HG03439 (cell line): ENCODE data around the gene COL6A1.
"Not testable (repeated sequence)": the region's sequence is repeated elsewhere in the genome, so short reads cannot be mapped to it uniquely, and the experiment has no call there.

ENCODE experiments used
- ATAC-seq: cut with Tn5 transposase; IDR thresholded peaks from one replicate; pipeline ENCODE4 v1.9.1; 2021; ENCODE audit warnings: mild to moderate bottlenecking, moderate library complexity; ENCODE audit not compliant: unreplicated experiment

The COL6A1 gene

DNA sequence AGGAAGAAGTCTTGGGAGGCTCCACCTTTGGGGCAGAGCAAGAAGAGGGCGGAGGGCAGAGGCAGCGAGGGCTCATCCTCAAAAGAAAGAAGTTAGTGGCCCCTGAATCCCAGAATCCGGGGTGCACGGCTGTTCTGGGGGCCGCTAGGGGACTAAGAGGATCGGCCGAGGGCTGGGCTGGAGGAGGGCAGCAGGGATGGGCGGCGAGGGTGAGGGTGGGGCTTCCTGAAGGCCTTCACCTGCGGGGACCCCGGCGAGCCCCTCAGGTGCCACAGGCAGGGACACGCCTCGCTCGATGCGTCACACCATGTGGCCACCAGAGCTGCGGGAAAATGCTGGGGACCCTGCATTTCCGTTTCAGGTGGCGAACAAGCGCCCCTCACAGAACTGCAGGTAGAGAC is 23.9 kb downstream of the COL6A1 start:
- ATAC-seq, result no peak

GRCh38 chr21:46005894-46006546 is 24.4 kb downstream of the COL6A1 start:
- not testable (repeated sequence) for ATAC-seq

DNA sequence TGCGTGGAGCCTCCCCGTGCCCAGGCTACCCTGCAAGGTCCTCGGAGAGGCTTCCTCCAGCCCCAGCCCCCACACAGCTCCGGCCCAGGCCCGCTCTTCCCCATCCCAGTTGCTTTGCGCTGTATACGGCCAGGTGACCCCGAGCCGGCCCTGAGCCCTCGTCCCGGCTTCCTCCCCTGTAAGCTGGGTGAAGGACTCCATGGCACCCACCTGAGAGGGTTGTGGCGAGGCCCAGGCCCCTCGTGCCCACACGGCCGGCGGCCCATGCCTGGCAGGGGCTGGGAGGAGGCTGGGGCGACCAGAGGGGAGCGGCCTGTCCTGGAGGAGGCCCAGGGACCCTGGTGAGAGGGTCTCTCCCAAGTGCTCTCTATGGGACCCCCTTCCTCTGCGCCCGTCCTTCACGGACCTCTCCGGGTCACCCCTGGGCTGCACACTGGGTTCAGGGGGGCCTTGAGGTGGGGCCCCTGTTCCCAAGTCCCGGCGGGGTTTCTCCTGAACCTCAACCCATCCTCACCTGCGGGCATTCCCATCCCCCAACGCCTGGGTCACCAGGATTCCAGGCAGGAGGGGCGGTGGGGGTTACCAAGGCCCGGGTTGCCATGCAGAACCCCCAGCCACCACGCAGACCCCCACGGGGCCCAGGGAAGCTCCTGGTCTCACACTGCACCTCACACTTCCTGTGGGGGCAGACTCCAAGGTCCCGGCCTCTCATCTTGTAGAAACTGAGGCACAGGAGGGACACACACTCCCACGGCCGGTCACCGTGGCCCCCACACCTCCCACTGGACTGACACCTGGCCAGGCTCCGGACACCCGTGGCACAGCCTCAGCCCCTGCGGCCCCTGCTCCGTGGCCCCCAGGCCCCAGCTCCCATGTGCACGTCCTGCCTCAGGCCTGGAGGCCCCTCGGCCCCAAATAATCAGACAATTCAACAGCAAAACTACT is 25.2 kb downstream of the COL6A1 start:
- ATAC-seq, result no peak

DNA sequence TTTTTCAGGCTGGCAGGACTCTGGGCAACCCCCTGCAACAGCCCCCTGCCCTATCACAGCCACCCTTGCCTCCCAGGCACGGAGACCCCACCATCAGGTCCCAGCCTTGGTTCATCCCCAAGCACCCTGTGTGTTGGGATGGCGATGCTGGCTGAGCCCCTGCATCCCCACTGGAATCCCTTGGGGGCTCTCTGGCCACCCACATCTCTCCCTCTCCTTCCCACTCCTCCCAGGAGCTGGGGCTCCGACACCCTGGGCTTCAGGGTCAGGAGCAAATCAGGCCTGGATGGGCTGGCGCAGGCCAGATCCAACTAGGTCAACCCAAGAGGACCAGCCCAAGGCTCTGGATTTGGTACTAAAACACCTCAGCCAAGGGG is 25.9 kb downstream of the COL6A1 start:
- no peak for ATAC-seq

DNA sequence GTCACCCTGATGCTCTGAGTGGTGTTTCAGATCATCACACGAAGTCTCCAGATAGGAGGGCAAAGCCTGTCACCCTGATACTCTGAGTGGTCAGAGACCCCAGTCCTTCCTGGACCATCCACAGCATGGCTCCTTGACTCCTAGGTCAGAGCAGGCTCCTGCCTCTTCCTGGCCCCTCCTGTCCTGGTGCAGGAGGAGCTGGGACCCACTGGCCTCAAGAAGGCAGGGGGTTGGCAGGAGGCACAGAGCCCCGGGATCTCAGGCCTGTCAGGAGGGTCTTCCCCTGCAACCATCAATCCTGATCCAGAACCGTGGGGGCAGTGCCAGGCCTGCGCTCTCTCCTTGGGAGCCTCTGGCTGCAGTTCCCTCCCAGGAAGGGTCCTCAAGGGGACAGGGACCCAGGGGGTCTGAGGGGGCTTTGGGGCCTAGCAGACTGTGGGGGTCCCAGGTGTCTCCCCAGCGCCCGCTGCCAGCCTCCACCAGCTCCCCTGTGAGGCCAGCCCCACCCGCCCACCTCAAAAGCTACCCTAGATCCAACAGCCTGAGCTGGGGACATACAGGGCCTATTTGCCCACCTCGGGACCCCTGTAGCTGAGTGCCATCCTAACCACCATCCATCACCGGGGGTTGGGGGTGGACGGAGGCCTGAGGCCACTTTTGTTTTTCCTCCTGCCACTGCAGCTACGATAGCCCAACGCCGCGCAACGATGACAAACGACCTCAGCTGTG is 27.5 kb downstream of the COL6A1 start:
- no peak for ATAC-seq

- ATAC-seq, result no peak
These were observed 28.6 kb downstream of the COL6A1 start for GRCh38 chr21:46009951-46010705.

- ATAC-seq, result no peak
These were observed 29.8 kb downstream of the COL6A1 start for GRCh38 chr21:46011267-46011967.

DNA sequence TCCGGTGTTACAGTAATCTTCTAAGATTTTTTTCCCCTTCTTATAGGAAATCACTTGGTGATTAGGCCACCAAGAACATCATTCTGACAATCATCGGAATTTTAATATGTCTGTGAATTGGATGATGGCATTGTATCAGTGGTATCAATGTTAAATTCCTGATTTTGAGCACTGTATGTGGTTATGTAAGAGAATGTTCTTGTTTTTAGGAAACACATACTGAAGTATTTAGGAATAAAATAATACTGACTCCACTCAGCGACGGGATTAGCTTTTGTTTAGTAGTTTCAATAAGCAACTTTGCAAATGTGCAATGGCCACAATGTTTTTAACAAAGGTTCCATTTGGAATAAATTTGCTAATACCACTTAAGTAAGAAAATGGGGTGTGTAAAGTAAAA is 30.6 kb downstream of the COL6A1 start:
- ATAC-seq, result no peak

DNA sequence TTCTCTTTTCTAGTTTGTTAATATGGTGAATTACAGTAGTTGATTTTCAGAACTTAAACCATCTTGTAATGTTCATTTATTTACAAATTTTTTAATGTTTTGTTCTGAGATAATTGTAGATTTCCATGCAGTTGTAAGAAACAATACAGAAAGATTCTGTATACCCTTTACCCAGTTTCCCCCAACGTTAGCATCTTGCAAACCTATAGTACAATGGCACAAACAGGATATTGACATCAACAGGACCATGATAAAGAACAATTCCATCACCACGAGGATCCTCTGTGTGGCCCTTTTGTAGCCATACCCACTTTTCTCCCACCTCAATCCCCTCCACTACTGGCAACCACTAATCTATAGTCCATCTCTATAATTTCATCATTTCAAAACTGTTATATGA is 33.3 kb downstream of the COL6A1 start:
- ATAC-seq, result no peak

- no peak for ATAC-seq
These were observed 35.6 kb downstream of the COL6A1 start for GRCh38 chr21:46017148-46017547.

- ATAC-seq, result no peak
These were observed 36.1 kb downstream of the COL6A1 start for GRCh38 chr21:46017695-46018094.

- no peak for ATAC-seq
These were observed 37.0 kb downstream of the COL6A1 start for GRCh38 chr21:46018615-46019014.

DNA sequence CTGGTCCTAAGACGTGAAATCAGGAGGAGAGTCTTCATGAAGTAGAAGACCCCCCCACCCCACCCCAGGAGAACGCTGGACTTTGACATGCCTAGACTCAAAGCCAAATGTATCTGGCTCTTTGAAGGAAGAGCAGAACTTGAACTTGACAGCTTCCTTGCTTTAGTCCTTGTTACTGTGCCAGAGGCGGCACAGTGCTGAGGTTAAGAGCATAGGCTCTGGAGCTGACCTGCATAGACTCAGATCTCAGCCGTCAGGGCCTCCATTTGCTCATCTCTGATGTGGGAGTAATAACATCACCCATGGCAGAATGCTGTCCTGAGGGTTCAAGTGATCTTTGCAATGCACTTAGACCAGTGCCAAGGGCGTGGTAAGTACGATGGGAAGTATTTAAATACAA is 39.0 kb downstream of the COL6A1 start:
- ATAC-seq, result no peak

GRCh38 chr21:46021398-46021797 is 39.8 kb downstream of the COL6A1 start:
- ATAC-seq, result no peak

DNA sequence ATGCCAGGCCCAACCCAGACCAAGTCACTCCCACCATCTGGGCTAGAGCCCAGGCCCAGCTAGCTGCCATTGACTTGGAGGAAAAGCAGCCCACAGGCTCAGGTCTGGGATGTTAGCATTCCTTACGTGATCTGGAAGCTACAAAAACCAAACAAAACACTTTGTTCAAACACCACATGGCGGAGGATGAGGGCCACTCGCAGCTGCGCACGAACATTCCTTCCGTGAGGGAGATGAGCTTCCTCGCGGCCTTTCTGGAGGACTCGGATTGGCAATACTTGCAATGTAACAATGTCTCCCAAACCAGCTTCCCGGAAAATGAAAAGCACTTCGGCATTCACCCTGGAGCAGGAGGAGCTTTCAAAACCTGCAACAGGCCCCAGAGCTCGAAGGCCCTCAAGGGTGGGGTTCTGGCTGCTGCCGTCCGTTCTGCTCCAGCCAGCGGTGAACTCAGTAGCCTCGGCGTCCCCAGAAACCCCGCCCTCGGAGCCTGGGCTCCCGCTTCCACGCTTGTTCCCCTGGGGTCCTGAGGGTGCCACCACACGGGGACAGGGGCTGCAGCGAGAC is 40.5 kb downstream of the COL6A1 start:
- ATAC-seq, result no peak

- no peak for ATAC-seq
These were observed 41.3 kb downstream of the COL6A1 start for GRCh38 chr21:46022551-46023525.

DNA sequence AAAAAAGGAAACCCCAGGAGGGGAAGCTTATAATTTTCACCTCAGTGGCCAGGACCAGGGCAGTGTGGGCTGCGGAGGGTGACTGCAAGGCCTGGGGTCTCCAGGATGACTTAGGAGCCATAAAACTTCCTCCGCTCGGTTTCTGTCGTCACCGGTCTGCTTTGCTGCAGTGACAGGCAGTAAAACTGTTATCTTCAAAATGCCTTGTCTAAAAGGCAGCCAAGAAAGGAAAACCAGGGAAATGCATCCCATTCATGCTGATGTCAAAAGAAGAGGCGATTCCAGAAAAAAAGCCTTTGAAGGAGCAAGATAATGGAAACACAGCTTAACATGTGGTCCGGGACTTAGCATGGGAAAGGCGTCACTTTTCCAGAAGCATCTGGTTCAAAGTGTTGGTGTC is 42.0 kb downstream of the COL6A1 start:
- ATAC-seq, result no peak

DNA sequence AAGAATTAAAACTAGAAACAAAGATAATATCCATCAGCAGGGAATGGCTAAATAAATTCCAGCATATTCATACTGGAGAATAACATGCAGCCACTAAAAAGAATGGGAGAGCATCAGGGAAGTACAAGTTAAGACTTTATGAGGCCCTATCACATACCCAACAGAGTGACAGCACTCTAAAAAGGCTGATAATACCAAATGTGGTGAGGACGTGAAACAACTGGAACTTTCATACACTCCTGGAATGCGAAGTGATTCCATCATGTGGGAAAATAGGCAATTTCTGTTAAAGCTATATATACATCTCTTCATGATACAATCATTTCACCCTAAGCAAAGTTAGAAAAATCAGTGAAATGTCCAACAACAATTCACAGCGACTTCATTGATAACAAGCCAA is 42.6 kb downstream of the COL6A1 start:
- ATAC-seq, result no peak
